ENCODE results near the gene RCOR3. TPM values are rescaled to one million over a fixed set of nuclear protein-coding genes. Genes with fewer than 3 reads are reported as not detected.

The RCOR3 gene
- total and polyA plus RNA-seq, 2 of the 8 experiments (the other 6 are each of a cell fraction or from before 2014, with no cell fraction given): 21.4 to 36.3 TPM

DNA sequence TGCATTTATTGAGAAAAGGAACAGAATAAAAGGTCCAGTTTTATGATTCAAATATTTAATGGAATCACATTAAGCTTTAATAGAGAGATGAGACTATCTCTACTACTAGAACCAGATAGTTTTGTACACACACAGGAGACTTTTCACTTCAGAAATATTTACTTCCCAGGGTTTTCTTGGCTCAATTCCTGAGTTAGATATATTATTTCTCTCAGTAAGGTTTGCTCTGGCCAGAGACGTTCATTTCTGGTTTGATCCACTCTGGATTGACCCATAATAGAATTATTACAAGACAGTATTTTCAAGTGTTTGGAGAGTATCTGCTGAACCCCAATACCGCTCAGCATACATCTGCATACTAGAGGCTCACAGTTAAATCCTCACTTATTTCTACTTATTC is 1.3 kb upstream of the RCOR3 start:
- Histone ChIP-seq H3K14ac (ENCODE audit: insufficient read length) (no peak overlapping the region), H4K91ac (replicated peaks; ENCODE audit: insufficient read length, low read length) (peak overlapping the region; percentile 83), H3K4ac (replicated peaks; ENCODE audit: insufficient read length, low read depth, low read length) (no peak overlapping the region), H4K5ac (ENCODE audit: insufficient read length, low read depth, low read length) (peak overlapping the region; percentile 96), H4K20me1 (replicated peaks in 1 of 2; ENCODE audit: control insufficient read depth in 1 of 2, insufficient read depth in 2 of 2, low read length in 2 of 2) (peaks cover 0 to 3% of the 10 kb centered on the region in 2 experiments), H2BK12ac (ENCODE audit: low read depth, low read length) (peak overlapping the region; percentile 75; the same call in 1 of the 2 replicates), H3K27ac (ENCODE audit: low read depth, low read length) (peak overlapping the region; percentile 96), H2BK120ac (replicated peaks; ENCODE audit: low read depth, low read length) (peak overlapping the region; percentile 86), H3K23ac (ENCODE audit: insufficient read length) (no peak overlapping the region), H3K4me2 (ENCODE audit: insufficient read depth in 1 of 2, low read depth in 2 of 2, low read length in 2 of 2) (peak overlapping the region; percentile 88 to 92), H3K36me3 (ENCODE audit: control insufficient read depth in 2 of 4, insufficient read depth in 4 of 4, low read length in 3 of 4) (peaks cover 0 to 8% (median 0%) of the 10 kb centered on the region in 4 experiments; a peak in 1 of 8 replicates), H3K79me2 (ENCODE audit: control insufficient read depth in 1 of 2, insufficient read depth in 2 of 2, low read length in 2 of 2) (peaks cover 0 to 11% of the 10 kb centered on the region in 2 experiments; a peak in 2 of 4 replicates), H2BK15ac (ENCODE audit: low read length) (no peak overlapping the region), H3K9ac (replicated peaks in 1 of 4; ENCODE audit: extremely low read depth in 1 of 4, low read depth in 3 of 4, low read length in 3 of 4) (peak overlapping the region in 3 of 4 experiments; percentile 76 to 94 (median 88); a peak in 6 of 7 replicates), H3K4me1 (replicated peaks in 1 of 4; ENCODE audit: control insufficient read depth in 3 of 4, insufficient read depth in 4 of 4, low read length in 3 of 4) (no peaks in the 10 kb centered on the region; a peak in 1 of 7 replicates), H2AK5ac (ENCODE audit: low read depth, low read length) (no peak overlapping the region), H3K18ac (ENCODE audit: extremely low read depth, low read length) (peak overlapping the region; percentile 93; the same call in 1 of the 2 replicates), H3K4me3 (ENCODE audit: extremely low read depth in 1 of 4, insufficient read depth in 2 of 4, low read depth in 3 of 4, low read length in 4 of 4) (peak overlapping the region; percentile 75 to 88 (median 78); a peak in 7 of 8 replicates), H3K9me3 (ENCODE audit: insufficient read depth in 2 of 2, low read depth in 1 of 2, low read length in 1 of 2) (no peaks in the 10 kb centered on the region), H3K56ac (replicated peaks; ENCODE audit: insufficient read length, low read depth, low read length) (peak overlapping the region; percentile 82), H3K23me2 (ENCODE audit: low read depth, low read length) (peaks cover 18% of the 10 kb centered on the region; the same call in 1 of the 2 replicates), H2AFZ (ENCODE audit: low read length) (no peak overlapping the region), H4K8ac (ENCODE audit: extremely low read depth, insufficient read depth, low read length) (no peak overlapping the region; the same call in 1 of the 2 replicates), H3K27me3 (replicated peaks in 1 of 4; ENCODE audit: control insufficient read depth in 3 of 4, extremely low read depth in 1 of 4, insufficient read depth in 3 of 4, low read length in 3 of 4) (no peaks in the 10 kb centered on the region), H2BK20ac (ENCODE audit: low read length) (no peak overlapping the region; the same call in 1 of the 2 replicates), H2BK5ac (ENCODE audit: low read depth, low read length) (peak overlapping the region; percentile 91), H3K79me1 (ENCODE audit: low read depth, low read length) (no peaks in the 10 kb centered on the region; the same call in 1 of the 2 replicates)
- ChIA-PET CTCF (ENCODE audit: partially characterized antibody) (interaction anchor here (0.8 to 2.7 kb wide), 13 partner anchors 12 to 884 kb away, joined by 3 to 8 read pairs (median 3); no protein-coding TSS in a partner anchor), POLR2A (ENCODE audit: partially characterized antibody) (interaction anchor here (0.9 to 2.8 kb wide), 12 partner anchors 9 to 884 kb away, joined by 3 to 21 read pairs (median 4); partner anchors contain the start of genes KCNH1 and NEK2)
- FAIRE-seq: no peak
- DNase-seq (ENCODE audit: low read depth in 1 of 2, low spot score in 2 of 2): no peak
- WGBS, 2 experiments (ENCODE audit: extremely low coverage in 1 of 2, insufficient coverage in 1 of 2, insufficient read length in 1 of 2, insufficient replicate concordance in 2 of 2, low coverage in 1 of 2, low lambda C conversion rate in 2 of 2, missing lambda C conversion rate in 1 of 2): 0% methylated on average over 2 of the region's 2 CpGs; no CpG with 5 or more reads in 1 of the 2 experiments
- TF ChIP-seq ZNF274 (IDR thresholded peaks at IDR 0.05; ENCODE audit: borderline replicate concordance, extremely low read depth, low read length) (no peak), KDM1A (IDR thresholded peaks at IDR 0.05; ENCODE audit: borderline replicate concordance, low read length) (no peak)
